ENCODE results near the gene MCU. TPM values are rescaled to one million over a fixed set of nuclear protein-coding genes. Genes with fewer than 3 reads are reported as not detected.
A peak's percentile ranks its signal among the peaks of the same experiment; 100 is the strongest.

MCU gene
- total and polyA plus RNA-seq, 7 donors = 32.4 to 118 (median 66.1) TPM

DNA sequence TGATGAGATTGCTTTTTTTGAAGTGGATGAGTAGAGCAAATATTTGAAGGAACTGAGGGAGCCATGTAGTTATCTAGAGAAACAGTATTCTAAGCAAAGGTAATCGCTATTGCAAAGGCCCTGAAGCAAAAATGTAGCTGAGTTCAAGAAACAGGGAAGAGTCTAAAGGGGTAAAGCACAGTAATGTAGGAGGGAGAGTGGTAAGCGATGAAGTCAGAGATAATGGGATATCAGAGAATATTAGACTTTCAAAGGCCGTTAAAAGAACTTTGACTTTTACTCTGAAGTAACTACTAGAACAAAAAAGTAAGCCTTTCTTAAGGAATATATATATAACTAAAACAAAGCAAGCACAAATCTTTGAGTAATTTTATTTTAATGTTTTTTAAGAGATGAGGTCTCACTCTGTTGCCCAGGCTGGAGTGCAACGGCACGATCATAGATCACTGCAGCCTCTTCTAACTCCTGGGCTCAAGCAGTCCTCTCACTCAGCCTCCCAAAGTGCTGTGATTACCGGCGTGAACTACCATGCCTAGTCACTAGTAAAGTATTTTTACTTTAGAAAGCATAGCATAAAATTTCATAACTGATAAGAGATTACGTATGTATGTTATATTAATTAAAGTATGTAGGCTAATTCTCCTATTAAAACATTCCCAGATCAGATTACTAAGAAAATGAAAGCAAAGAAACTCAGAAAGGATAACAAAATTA lies 139.9 kb downstream of the MCU start:
- Histone ChIP-seq H3K36me3 (ENCODE audit: insufficient read depth in 1 of 2, low read depth in 1 of 2) (peaks cover 0 to 20% of the 10 kb centered on the region in 2 donors), H3K9me3 (no peaks in the 10 kb centered on the region), H3K4me1 (peaks cover 48% of the 10 kb centered on the region), H3K4me3 (peak overlapping the region; percentile 29), H3K27me3 (ENCODE audit: insufficient read depth in 3 of 3, low read length in 2 of 3) (no peaks in the 10 kb centered on the region), H3K27ac (no peak overlapping the region)
- WGBS, 3 donors = 72 to 74% (median 73%) methylated on average over 8 of the region's 8 CpGs
- TF ChIP-seq, protein P1, sequence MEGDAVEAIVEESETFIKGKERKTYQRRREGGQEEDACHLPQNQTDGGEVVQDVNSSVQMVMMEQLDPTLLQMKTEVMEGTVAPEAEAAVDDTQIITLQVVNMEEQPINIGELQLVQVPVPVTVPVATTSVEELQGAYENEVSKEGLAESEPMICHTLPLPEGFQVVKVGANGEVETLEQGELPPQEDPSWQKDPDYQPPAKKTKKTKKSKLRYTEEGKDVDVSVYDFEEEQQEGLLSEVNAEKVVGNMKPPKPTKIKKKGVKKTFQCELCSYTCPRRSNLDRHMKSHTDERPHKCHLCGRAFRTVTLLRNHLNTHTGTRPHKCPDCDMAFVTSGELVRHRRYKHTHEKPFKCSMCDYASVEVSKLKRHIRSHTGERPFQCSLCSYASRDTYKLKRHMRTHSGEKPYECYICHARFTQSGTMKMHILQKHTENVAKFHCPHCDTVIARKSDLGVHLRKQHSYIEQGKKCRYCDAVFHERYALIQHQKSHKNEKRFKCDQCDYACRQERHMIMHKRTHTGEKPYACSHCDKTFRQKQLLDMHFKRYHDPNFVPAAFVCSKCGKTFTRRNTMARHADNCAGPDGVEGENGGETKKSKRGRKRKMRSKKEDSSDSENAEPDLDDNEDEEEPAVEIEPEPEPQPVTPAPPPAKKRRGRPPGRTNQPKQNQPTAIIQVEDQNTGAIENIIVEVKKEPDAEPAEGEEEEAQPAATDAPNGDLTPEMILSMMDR (IDR thresholded peaks at IDR 0.05) = no peak
- DNase-seq (no peak), ATAC-seq (peak in 1 of 4 donors; percentile 43)
- intact Hi-C loops (cut with DNase I) = loop anchor here (2.0 to 10.0 kb wide), 5 partner anchors 45 to 470 kb away; partner anchors contain the start of gene MCU (in 1 of the 2)

DNA sequence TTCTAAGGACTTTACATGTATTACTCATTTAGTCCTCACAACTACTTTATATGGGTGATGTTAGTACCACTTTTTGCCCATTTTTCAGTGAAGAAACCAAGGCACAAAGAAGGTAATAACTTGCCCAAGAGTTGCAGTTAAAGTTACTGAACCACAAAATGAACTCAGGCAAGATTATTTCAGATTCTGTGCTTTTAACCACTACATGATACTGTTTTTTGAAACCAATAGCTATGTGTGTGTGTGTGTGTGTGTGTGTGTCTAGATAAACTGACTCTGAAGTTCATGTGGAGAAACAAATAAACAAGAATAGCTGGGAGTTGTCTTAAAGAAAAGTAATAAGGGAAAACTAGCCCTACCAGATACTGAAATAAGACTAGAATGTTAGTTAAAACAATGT lies 140.8 kb downstream of the MCU start:
- no peak overlapping the region for H3K27ac ChIP-seq
- TF ChIP-seq, protein P1 (IDR thresholded peaks at IDR 0.05) = no peak
- H3K4me1 ChIP-seq = peaks cover 40% of the 10 kb centered on the region
- ATAC-seq (no peak), DNase-seq (no peak)
- H3K4me3 ChIP-seq = no peak overlapping the region
- intact Hi-C loops (cut with DNase I) = loop anchor here (2.0 to 10.0 kb wide), 5 partner anchors 45 to 470 kb away; partner anchors contain the start of gene MCU (in 1 of the 2)
- no peaks in the 10 kb centered on the region for H3K9me3 ChIP-seq
- H3K36me3 ChIP-seq (ENCODE audit: insufficient read depth in 1 of 2, low read depth in 1 of 2) = peaks cover 0 to 20% of the 10 kb centered on the region in 2 donors
- no peaks in the 10 kb centered on the region for H3K27me3 ChIP-seq (ENCODE audit: insufficient read depth in 3 of 3, low read length in 2 of 3)

DNA sequence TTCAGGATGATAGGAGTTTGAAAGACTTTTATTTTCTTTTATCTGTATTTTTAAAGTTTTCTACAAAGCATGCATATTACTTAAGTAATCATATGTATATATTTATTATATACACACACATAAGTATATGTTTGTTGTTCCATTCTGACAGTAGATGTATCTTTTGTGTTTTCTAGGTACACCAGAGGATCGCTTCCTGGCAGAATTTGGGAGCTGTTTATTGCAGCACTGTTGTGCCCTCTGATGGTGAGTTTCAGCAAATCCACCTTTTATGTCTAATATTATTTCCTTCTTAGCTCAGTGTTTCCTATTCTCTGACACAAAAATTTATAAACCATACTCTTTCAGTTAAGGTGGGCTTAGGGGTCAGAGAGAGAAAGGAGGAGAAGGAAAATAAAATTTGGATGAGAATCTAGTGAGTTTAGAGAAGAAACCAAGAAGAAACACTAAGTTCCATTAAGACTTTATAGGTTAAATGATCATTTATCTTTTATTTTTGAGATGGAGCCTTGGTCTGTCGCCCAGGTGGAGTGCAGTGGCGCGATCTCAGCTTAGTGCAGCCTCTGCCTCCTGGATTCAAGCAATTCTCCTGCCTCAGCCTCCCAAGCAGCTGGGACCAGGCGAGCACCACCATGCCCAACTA lies 142.4 kb downstream of the MCU start:
- Histone ChIP-seq H3K4me1 (peaks cover 27% of the 10 kb centered on the region), H3K27me3 (ENCODE audit: insufficient read depth in 3 of 3, low read length in 2 of 3) (no peaks in the 10 kb centered on the region), H3K27ac (no peak overlapping the region), H3K4me3 (no peak overlapping the region), H3K9me3 (no peaks in the 10 kb centered on the region), H3K36me3 (ENCODE audit: insufficient read depth in 1 of 2, low read depth in 1 of 2) (peaks cover 0 to 20% of the 10 kb centered on the region in 2 donors)
- DNase-seq = no peak
- intact Hi-C loops (cut with DNase I) = loop anchor here (5.0 to 10.0 kb wide), 4 partner anchors 47 to 472 kb away; partner anchors contain the start of gene MCU (in 1 of the 2)
- TF ChIP-seq, protein P1 (IDR thresholded peaks at IDR 0.05) = peak; percentile 63
- 78 to 83% (median 79%) methylated on average over 5 of the region's 5 CpGs for WGBS, 3 donors
- peak; percentile 37 to 86 (median 75) for ATAC-seq

DNA sequence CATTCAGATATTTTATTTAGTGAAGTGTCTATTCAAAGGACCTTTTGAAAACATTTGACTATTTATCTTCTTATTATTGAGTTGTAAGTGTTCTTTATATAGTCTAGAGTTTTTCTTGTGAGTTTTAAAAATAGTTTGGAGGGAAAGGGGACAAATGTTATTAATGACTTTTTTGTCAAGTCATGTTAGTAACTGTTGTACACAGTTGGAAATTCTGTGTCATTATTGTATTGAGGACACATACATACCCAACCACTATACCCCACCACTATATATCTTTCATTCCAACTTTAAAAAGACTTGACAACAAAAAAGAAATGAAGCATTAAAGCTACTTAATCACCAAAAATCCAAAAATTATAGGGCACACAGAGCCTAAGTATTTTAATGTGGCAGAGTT lies 148.4 kb downstream of the MCU start:
- H3K4me3 ChIP-seq = no peak overlapping the region
- H3K9me3 ChIP-seq = no peaks in the 10 kb centered on the region
- ATAC-seq (no peak), DNase-seq (no peak)
- intact Hi-C loops (cut with DNase I) = no loop called here
- H3K4me1 ChIP-seq = no peaks in the 10 kb centered on the region
- TF ChIP-seq, protein P1 (IDR thresholded peaks at IDR 0.05) = no peak
- no peaks in the 10 kb centered on the region for H3K27me3 ChIP-seq (ENCODE audit: insufficient read depth in 3 of 3, low read length in 2 of 3)
- no peak overlapping the region for H3K27ac ChIP-seq
- peaks cover 0 to 9% of the 10 kb centered on the region in 2 donors for H3K36me3 ChIP-seq (ENCODE audit: insufficient read depth in 1 of 2, low read depth in 1 of 2)
